Measurements from ENCODE around the gene TIAM2. TPM values are rescaled to one million over a fixed set of nuclear protein-coding genes. Genes with fewer than 3 reads are reported as not detected.

TIAM2 gene
- total and polyA plus RNA-seq, 2 experiments from 2014 or later, result 14.2 to 24.4 TPM

- H3K4me3 ChIP-seq, result no peak overlapping the region
- peaks cover 6% of the 10 kb centered on the region for H3K27me3 Mint-ChIP-seq (ENCODE audit: insufficient read depth, low read depth, poor library complexity)
- no peak overlapping the region for H3K27ac Mint-ChIP-seq
- no peaks in the 10 kb centered on the region for H3K79me2 ChIP-seq (replicated peaks; ENCODE audit: insufficient read depth)
- H3K9me2 ChIP-seq (ENCODE audit: insufficient read depth), result no peaks in the 10 kb centered on the region
- no peak overlapping the region for H3K4me2 ChIP-seq
- no peak overlapping the region for H2AFZ ChIP-seq
- no peak overlapping the region for H3K27ac ChIP-seq (ENCODE audit: low read depth)
- DNase-seq (ENCODE audit: low spot score), result no peak
- no peaks in the 10 kb centered on the region for H3K27me3 ChIP-seq (ENCODE audit: insufficient read depth)
- no peaks in the 10 kb centered on the region for H3K4me1 ChIP-seq (ENCODE audit: insufficient read depth)
- H3K36me3 Mint-ChIP-seq (ENCODE audit: low read depth), result no peaks in the 10 kb centered on the region; the same call in 2 of the 3 replicates
- H3K4me3 Mint-ChIP-seq, result no peak overlapping the region
- peaks cover 4% of the 10 kb centered on the region; the same call in 2 of the 3 replicates for H3K4me1 Mint-ChIP-seq
- H3F3A ChIP-seq (replicated peaks; ENCODE audit: low read depth), result peaks cover 3% of the 10 kb centered on the region; the same call in 1 of the 2 replicates
- TF ChIP-seq ZNF462 (CRISPR knock-in tag; IDR thresholded peaks at IDR 0.05) (no peak), STAT1 (IDR thresholded peaks at IDR 0.05; ENCODE audit: unreplicated experiment) (no peak), REST (IDR thresholded peaks at IDR 0.05; ENCODE audit: unreplicated experiment) (no peak), ZNF114 (CRISPR knock-in tag; IDR thresholded peaks at IDR 0.05) (no peak), ETS1 (IDR thresholded peaks at IDR 0.05) (no peak), EZH2 (IDR thresholded peaks at IDR 0.05; ENCODE audit: low read depth, unreplicated experiment) (no peak), NANOG (IDR thresholded peaks at IDR 0.05; ENCODE audit: borderline replicate concordance) (no peak), CREB1 (CRISPR knock-in tag; IDR thresholded peaks at IDR 0.05; ENCODE audit: low read depth) (no peak), CTCF (conservative IDR thresholded peaks at IDR 0.05; ENCODE audit: low read depth in 2 of 2) (no peak), JUNB (IDR thresholded peaks at IDR 0.05; ENCODE audit: unreplicated experiment) (no peak), EZH2phosphoT487 (IDR thresholded peaks at IDR 0.05; ENCODE audit: unreplicated experiment) (no peak), POLR2AphosphoS5 (IDR thresholded peaks at IDR 0.05; ENCODE audit: low read depth) (no peak)
- H3K36me3 ChIP-seq (ENCODE audit: insufficient read depth), result no peaks in the 10 kb centered on the region
- H4K20me1 ChIP-seq (replicated peaks; ENCODE audit: insufficient read depth), result no peaks in the 10 kb centered on the region
- no peak for ATAC-seq
- H3K9me3 Mint-ChIP-seq, result no peaks in the 10 kb centered on the region
Observed at GRCh38 chr6:154960854-154961530, 34.1 kb upstream of the TIAM2 start.
